ENCODE results near the gene NPLOC4. TPM values are rescaled to one million over a fixed set of nuclear protein-coding genes. Genes with fewer than 3 reads are reported as not detected.
A peak's percentile ranks its signal among the peaks of the same experiment; 100 is the strongest.

NPLOC4 gene
- total and polyA plus RNA-seq, 2 of the 13 experiments (the other 11 are each of a cell fraction or from before 2014, with no cell fraction given) = 57.0 to 97.0 TPM

DNA sequence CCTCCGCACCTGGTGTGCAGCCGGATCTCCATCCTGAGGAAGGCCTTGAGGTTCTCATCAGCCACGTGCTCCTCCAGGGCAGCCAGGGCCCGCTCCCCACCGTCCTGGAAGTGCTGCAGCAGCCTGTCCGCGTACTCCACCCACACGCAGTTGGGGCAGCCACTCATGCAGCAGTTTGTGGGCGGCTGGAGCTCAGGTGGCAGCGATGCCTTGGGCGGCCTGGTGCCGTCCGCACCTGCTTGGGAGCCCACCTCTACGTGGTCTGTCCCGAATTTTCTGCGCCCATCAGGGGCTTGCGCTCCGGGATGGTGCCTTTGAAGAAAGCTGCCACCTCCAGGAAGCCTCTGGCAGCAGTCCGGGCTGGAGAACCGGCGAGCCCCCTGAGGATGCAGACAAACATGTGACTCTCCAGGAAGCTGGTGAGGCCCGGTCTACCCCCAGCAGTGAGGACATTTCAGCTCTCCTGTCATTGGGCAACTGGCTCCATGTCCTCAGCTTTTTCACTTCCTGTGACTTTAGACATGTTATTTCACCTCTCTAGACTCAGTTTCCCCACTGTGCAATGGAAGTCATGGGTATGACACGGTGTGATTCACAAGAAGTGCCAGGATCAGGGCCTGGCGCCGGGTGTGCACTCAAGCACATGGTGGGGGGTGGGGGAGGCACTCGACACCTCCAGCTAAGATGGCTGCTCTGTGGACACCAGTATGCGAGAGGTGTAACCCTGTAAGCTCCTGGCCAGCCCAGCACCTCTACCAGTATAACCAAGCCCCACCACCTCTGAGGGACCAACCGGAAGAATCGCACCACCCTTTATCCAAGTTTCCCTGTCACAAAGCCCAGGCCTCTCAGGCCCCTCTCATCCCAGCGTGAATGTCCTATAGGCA is 28.5 kb upstream of the NPLOC4 start (continued):
- no peak for TF ChIP-seq ZNF124 (CRISPR knock-in tag; IDR thresholded peaks at IDR 0.05)
- TF ChIP-seq MXD4 (CRISPR knock-in tag; IDR thresholded peaks at IDR 0.05) = 0 out of 2 replicates have a peak, but pooled peaks have one; percentile 8
- no peak; the same call in 1 of the 2 replicates for TF ChIP-seq HIVEP1 (CRISPR knock-in tag; IDR thresholded peaks at IDR 0.05)
- no peak; the same call in 1 of the 2 replicates for TF ChIP-seq ZSCAN21 (CRISPR knock-in tag; IDR thresholded peaks at IDR 0.05; ENCODE audit: borderline replicate concordance)
- no peak for TF ChIP-seq BCL6 (CRISPR knock-in tag; IDR thresholded peaks at IDR 0.05)
- TF ChIP-seq PHF5A (CRISPR knock-in tag; IDR thresholded peaks at IDR 0.05; ENCODE audit: low read depth, unreplicated experiment) = no peak
- no peak for TF ChIP-seq ZNF550 (CRISPR knock-in tag; IDR thresholded peaks at IDR 0.05; ENCODE audit: borderline replicate concordance)
- TF ChIP-seq ZNF703 (CRISPR knock-in tag; IDR thresholded peaks at IDR 0.05; ENCODE audit: borderline replicate concordance) = no peak
- TF ChIP-seq JUND (CRISPR knock-in tag; IDR thresholded peaks at IDR 0.05) = no peak
- no peak for TF ChIP-seq ZIK1 (CRISPR knock-in tag; IDR thresholded peaks at IDR 0.05; ENCODE audit: borderline replicate concordance, low read depth)
- TF ChIP-seq ZC3H4 (CRISPR knock-in tag; IDR thresholded peaks at IDR 0.05; ENCODE audit: borderline replicate concordance) = peak; percentile 74; the same call in 1 of the 2 replicates
- no peak for TF ChIP-seq PTBP1 (IDR thresholded peaks at IDR 0.05; ENCODE audit: low read depth, low read length, poor library complexity, severe bottlenecking)
- TF ChIP-seq, protein P1, sequence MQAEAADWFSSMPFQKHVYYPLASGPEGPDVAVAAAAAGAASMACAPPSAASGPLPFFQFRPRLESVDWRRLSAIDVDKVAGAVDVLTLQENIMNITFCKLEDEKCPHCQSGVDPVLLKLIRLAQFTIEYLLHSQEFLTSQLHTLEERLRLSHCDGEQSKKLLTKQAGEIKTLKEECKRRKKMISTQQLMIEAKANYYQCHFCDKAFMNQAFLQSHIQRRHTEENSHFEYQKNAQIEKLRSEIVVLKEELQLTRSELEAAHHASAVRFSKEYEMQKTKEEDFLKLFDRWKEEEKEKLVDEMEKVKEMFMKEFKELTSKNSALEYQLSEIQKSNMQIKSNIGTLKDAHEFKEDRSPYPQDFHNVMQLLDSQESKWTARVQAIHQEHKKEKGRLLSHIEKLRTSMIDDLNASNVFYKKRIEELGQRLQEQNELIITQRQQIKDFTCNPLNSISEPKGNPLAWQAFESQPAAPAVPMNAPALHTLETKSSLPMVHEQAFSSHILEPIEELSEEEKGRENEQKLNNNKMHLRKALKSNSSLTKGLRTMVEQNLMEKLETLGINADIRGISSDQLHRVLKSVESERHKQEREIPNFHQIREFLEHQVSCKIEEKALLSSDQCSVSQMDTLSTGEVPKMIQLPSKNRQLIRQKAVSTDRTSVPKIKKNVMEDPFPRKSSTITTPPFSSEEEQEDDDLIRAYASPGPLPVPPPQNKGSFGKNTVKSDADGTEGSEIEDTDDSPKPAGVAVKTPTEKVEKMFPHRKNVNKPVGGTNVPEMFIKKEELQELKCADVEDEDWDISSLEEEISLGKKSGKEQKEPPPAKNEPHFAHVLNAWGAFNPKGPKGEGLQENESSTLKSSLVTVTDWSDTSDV (CRISPR knock-in tag; IDR thresholded peaks at IDR 0.05) = no peak
- TF ChIP-seq HOXA3 (CRISPR knock-in tag; IDR thresholded peaks at IDR 0.05) = peak; percentile 58
- TF ChIP-seq ATM (IDR thresholded peaks at IDR 0.05; ENCODE audit: borderline replicate concordance) = no peak
- TF ChIP-seq KDM4B (CRISPR knock-in tag; IDR thresholded peaks at IDR 0.05) = no peak; the same call in 1 of the 2 replicates
- no peak for TF ChIP-seq ZNF614 (CRISPR knock-in tag; IDR thresholded peaks at IDR 0.05; ENCODE audit: borderline replicate concordance)
- TF ChIP-seq FOSL1 (CRISPR knock-in tag; IDR thresholded peaks at IDR 0.05; ENCODE audit: borderline replicate concordance) = no peak
- TF ChIP-seq ZFP1 (CRISPR knock-in tag; IDR thresholded peaks at IDR 0.05) = no peak
- TF ChIP-seq GABPB1 (CRISPR knock-in tag; IDR thresholded peaks at IDR 0.05) = peak; percentile 41; the same call in 1 of the 2 replicates
- TF ChIP-seq RBM39 (IDR thresholded peaks at IDR 0.05; ENCODE audit: low read depth, low read length, poor library complexity, severe bottlenecking) = peak; percentile 63
- no peak for TF ChIP-seq ZNF724P (CRISPR knock-in tag; IDR thresholded peaks at IDR 0.05; ENCODE audit: borderline replicate concordance)
- no peak for TF ChIP-seq THYN1 (CRISPR knock-in tag; IDR thresholded peaks at IDR 0.05; ENCODE audit: borderline replicate concordance, low read depth)
- peak; percentile 4; the same call in 1 of the 2 replicates for TF ChIP-seq GATAD2A (CRISPR knock-in tag; IDR thresholded peaks at IDR 0.05)
- TF ChIP-seq ZNF788 (CRISPR knock-in tag; IDR thresholded peaks at IDR 0.05; ENCODE audit: borderline replicate concordance) = no peak
- TF ChIP-seq HDAC2 (CRISPR knock-in tag; IDR thresholded peaks at IDR 0.05) = no peak
- TF ChIP-seq, protein P2, sequence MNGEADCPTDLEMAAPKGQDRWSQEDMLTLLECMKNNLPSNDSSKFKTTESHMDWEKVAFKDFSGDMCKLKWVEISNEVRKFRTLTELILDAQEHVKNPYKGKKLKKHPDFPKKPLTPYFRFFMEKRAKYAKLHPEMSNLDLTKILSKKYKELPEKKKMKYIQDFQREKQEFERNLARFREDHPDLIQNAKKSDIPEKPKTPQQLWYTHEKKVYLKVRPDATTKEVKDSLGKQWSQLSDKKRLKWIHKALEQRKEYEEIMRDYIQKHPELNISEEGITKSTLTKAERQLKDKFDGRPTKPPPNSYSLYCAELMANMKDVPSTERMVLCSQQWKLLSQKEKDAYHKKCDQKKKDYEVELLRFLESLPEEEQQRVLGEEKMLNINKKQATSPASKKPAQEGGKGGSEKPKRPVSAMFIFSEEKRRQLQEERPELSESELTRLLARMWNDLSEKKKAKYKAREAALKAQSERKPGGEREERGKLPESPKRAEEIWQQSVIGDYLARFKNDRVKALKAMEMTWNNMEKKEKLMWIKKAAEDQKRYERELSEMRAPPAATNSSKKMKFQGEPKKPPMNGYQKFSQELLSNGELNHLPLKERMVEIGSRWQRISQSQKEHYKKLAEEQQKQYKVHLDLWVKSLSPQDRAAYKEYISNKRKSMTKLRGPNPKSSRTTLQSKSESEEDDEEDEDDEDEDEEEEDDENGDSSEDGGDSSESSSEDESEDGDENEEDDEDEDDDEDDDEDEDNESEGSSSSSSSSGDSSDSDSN (CRISPR knock-in tag; IDR thresholded peaks at IDR 0.05) = no peak

All from HepG2 (cell line).